ENCODE results near the gene GNA12. TPM values are rescaled to one million over a fixed set of nuclear protein-coding genes. Genes with fewer than 3 reads are reported as not detected.

Gene GNA12
- total and polyA plus RNA-seq, 9 of the 15 experiments (the other 6 are each of a cell fraction or from before 2014, with no cell fraction given): 0.65 to 32.7 (median 9.6) TPM

DNA sequence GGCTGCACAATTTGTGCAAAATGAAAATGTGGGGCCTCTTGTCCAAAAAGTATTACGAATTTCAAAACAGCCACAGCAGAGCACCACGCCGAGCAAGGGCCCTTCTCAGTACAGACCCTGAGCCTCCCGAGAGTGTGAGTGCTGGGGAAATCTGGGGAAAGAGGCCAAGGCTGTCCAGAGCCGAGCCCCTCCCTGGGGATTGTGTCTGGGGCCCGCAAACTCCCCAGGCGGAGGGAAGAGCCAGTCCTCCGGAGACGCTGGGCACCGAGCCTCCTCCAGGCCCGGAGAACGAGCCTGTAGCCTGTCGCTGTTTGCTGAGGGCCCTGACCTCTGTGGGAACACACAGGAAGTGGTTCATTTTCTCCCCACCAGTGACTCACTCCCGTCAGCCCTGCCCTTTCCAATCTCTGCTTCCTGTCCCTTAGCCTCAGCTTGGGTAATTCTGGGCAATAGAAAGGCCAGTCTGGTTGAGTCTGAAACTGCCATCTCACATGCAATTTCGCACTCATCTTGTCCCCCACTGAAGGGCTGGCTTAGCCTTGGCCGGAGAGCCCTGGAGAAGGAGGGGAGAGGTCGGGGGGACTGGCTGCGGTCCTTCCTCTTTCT, 19.5 kb upstream of the GNA12 start (continued):
- TF ChIP-seq, protein P1, sequence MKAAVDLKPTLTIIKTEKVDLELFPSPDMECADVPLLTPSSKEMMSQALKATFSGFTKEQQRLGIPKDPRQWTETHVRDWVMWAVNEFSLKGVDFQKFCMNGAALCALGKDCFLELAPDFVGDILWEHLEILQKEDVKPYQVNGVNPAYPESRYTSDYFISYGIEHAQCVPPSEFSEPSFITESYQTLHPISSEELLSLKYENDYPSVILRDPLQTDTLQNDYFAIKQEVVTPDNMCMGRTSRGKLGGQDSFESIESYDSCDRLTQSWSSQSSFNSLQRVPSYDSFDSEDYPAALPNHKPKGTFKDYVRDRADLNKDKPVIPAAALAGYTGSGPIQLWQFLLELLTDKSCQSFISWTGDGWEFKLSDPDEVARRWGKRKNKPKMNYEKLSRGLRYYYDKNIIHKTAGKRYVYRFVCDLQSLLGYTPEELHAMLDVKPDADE (conservative IDR thresholded peaks at IDR 0.05; ENCODE audit: control insufficient read depth, low read depth, low read length): no peak; the same call in 1 of the 2 replicates
- no peak for TF ChIP-seq CBX5 (IDR thresholded peaks at IDR 0.05; ENCODE audit: borderline replicate concordance, low read depth)
- TF ChIP-seq, protein P2, sequence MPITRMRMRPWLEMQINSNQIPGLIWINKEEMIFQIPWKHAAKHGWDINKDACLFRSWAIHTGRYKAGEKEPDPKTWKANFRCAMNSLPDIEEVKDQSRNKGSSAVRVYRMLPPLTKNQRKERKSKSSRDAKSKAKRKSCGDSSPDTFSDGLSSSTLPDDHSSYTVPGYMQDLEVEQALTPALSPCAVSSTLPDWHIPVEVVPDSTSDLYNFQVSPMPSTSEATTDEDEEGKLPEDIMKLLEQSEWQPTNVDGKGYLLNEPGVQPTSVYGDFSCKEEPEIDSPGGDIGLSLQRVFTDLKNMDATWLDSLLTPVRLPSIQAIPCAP (CRISPR knock-in tag; IDR thresholded peaks at IDR 0.05; ENCODE audit: borderline replicate concordance): no peak
- TF ChIP-seq, protein P3, sequence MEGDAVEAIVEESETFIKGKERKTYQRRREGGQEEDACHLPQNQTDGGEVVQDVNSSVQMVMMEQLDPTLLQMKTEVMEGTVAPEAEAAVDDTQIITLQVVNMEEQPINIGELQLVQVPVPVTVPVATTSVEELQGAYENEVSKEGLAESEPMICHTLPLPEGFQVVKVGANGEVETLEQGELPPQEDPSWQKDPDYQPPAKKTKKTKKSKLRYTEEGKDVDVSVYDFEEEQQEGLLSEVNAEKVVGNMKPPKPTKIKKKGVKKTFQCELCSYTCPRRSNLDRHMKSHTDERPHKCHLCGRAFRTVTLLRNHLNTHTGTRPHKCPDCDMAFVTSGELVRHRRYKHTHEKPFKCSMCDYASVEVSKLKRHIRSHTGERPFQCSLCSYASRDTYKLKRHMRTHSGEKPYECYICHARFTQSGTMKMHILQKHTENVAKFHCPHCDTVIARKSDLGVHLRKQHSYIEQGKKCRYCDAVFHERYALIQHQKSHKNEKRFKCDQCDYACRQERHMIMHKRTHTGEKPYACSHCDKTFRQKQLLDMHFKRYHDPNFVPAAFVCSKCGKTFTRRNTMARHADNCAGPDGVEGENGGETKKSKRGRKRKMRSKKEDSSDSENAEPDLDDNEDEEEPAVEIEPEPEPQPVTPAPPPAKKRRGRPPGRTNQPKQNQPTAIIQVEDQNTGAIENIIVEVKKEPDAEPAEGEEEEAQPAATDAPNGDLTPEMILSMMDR (IDR thresholded peaks at IDR 0.05 in 2 of 3, conservative IDR thresholded peaks at IDR 0.05 in 1 of 3; ENCODE audit: insufficient read depth in 2 of 3, low read depth in 1 of 3, low read length in 3 of 3): no peak
- TF ChIP-seq, protein P4, sequence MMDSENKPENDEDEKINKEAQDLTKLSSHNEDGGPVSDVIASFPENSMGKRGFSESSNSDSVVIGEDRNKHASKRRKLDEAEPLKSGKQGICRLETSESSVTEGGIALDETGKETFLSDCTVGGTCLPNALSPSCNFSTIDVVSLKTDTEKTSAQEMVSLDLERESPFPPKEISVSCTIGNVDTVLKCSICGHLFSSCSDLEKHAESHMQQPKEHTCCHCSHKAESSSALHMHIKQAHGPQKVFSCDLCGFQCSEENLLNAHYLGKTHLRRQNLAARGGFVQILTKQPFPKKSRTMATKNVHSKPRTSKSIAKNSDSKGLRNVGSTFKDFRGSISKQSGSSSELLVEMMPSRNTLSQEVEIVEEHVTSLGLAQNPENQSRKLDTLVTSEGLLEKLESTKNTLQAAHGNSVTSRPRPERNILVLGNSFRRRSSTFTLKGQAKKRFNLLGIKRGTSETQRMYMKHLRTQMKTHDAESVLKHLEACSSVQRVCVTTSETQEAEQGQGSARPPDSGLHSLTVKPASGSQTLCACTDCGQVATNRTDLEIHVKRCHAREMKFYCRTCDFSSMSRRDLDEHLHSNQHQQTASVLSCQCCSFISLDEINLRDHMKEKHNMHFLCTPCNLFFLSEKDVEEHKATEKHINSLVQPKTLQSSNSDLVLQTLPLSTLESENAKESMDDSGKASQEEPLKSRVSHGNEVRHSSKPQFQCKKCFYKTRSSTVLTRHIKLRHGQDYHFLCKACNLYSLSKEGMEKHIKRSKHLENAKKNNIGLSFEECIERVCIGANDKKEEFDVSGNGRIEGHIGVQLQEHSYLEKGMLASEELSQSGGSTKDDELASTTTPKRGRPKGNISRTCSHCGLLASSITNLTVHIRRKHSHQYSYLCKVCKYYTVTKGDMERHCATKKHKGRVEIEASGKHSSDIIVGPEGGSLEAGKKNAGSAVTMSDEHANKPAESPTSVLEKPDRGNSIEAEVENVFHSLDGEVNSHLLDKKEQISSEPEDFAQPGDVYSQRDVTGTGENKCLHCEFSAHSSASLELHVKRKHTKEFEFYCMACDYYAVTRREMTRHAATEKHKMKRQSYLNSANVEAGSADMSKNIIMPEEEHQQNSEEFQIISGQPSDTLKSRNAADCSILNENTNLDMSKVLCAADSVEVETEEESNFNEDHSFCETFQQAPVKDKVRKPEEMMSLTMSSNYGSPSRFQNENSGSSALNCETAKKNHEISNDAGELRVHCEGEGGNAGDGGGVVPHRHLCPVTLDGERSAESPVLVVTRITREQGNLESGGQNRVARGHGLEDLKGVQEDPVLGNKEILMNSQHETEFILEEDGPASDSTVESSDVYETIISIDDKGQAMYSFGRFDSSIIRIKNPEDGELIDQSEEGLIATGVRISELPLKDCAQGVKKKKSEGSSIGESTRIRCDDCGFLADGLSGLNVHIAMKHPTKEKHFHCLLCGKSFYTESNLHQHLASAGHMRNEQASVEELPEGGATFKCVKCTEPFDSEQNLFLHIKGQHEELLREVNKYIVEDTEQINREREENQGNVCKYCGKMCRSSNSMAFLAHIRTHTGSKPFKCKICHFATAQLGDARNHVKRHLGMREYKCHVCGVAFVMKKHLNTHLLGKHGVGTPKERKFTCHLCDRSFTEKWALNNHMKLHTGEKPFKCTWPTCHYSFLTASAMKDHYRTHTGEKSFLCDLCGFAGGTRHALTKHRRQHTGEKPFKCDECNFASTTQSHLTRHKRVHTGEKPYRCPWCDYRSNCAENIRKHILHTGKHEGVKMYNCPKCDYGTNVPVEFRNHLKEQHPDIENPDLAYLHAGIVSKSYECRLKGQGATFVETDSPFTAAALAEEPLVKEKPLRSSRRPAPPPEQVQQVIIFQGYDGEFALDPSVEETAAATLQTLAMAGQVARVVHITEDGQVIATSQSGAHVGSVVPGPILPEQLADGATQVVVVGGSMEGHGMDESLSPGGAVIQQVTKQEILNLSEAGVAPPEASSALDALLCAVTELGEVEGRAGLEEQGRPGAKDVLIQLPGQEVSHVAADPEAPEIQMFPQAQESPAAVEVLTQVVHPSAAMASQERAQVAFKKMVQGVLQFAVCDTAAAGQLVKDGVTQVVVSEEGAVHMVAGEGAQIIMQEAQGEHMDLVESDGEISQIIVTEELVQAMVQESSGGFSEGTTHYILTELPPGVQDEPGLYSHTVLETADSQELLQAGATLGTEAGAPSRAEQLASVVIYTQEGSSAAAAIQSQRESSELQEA (IDR thresholded peaks at IDR 0.05; ENCODE audit: low read depth): no peak
- no peak for TF ChIP-seq SMARCC2 (IDR thresholded peaks at IDR 0.05; ENCODE audit: low read depth)
- no peak for TF ChIP-seq SMAD2 (IDR thresholded peaks at IDR 0.05; ENCODE audit: low read depth, low read length)
- TF ChIP-seq, protein P5, sequence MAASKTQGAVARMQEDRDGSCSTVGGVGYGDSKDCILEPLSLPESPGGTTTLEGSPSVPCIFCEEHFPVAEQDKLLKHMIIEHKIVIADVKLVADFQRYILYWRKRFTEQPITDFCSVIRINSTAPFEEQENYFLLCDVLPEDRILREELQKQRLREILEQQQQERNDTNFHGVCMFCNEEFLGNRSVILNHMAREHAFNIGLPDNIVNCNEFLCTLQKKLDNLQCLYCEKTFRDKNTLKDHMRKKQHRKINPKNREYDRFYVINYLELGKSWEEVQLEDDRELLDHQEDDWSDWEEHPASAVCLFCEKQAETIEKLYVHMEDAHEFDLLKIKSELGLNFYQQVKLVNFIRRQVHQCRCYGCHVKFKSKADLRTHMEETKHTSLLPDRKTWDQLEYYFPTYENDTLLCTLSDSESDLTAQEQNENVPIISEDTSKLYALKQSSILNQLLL (CRISPR knock-in tag; IDR thresholded peaks at IDR 0.05; ENCODE audit: borderline replicate concordance): no peak
- no peak for TF ChIP-seq NRF1 (conservative IDR thresholded peaks at IDR 0.05 in 1 of 2, IDR thresholded peaks at IDR 0.05 in 1 of 2)
- TF ChIP-seq, protein P6, sequence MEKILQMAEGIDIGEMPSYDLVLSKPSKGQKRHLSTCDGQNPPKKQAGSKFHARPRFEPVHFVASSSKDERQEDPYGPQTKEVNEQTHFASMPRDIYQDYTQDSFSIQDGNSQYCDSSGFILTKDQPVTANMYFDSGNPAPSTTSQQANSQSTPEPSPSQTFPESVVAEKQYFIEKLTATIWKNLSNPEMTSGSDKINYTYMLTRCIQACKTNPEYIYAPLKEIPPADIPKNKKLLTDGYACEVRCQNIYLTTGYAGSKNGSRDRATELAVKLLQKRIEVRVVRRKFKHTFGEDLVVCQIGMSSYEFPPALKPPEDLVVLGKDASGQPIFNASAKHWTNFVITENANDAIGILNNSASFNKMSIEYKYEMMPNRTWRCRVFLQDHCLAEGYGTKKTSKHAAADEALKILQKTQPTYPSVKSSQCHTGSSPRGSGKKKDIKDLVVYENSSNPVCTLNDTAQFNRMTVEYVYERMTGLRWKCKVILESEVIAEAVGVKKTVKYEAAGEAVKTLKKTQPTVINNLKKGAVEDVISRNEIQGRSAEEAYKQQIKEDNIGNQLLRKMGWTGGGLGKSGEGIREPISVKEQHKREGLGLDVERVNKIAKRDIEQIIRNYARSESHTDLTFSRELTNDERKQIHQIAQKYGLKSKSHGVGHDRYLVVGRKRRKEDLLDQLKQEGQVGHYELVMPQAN (IDR thresholded peaks at IDR 0.05; ENCODE audit: borderline replicate concordance): no peak
- TF ChIP-seq MTA1 (IDR thresholded peaks at IDR 0.05; ENCODE audit: borderline replicate concordance): no peak

Measured in K562 (cell line).